ENCODE data around the gene KLHL1. TPM values are rescaled to one million over a fixed set of nuclear protein-coding genes. Genes with fewer than 3 reads are reported as not detected.

The KLHL1 gene
- polyA plus RNA-seq, 1 of the 3 experiments (the other 2 are of a cell fraction) = not detected

DNA sequence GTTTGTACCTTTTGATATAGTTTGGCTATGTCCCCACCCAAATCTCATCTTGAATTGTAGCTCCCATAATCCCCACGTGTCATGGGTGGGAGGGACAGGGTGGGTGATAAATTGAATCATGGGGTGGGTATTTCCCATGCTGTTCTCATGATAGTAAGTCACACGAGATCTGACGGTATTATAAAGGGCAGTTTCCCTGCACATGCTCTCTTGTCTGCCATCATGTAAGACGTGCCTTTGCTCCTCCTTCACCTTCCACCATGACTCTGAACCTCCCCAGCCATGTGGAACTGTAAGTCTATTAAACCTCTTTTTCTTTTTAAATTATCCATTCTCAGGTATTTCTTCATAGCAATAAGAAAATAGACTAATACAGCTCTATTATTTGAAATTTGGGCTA, 331.3 kb downstream of the KLHL1 start:
- TF ChIP-seq FOSL2 (IDR thresholded peaks at IDR 0.05; ENCODE audit: borderline replicate concordance, low read depth) (no peak), USF2 (IDR thresholded peaks at IDR 0.05; ENCODE audit: borderline replicate concordance, low read depth, low read length) (no peak), POLR2AphosphoS5 (IDR thresholded peaks at IDR 0.05; ENCODE audit: low read depth, low read length) (no peak), MXI1 (IDR thresholded peaks at IDR 0.05; ENCODE audit: low read depth, low read length) (no peak), ELF1 (IDR thresholded peaks at IDR 0.05) (no peak), TEAD4 (IDR thresholded peaks at IDR 0.05; ENCODE audit: borderline replicate concordance, insufficient read depth) (no peak), RXRA (IDR thresholded peaks at IDR 0.05; ENCODE audit: borderline replicate concordance, low read depth) (no peak), PBX3 (IDR thresholded peaks at IDR 0.05) (no peak), SIN3A (IDR thresholded peaks at IDR 0.05; ENCODE audit: borderline replicate concordance, low read depth, low read length) (no peak), GATA2 (CRISPR knock-in tag; IDR thresholded peaks at IDR 0.05) (no peak), MEF2A (IDR thresholded peaks at IDR 0.05; ENCODE audit: borderline replicate concordance, low read depth) (no peak)
- TF ChIP-seq, protein P1, sequence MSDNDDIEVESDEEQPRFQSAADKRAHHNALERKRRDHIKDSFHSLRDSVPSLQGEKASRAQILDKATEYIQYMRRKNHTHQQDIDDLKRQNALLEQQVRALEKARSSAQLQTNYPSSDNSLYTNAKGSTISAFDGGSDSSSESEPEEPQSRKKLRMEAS (IDR thresholded peaks at IDR 0.05; ENCODE audit: low read depth) = no peak
- Histone ChIP-seq H3K4me3 (ENCODE audit: low read depth in 2 of 2, low read length in 1 of 2) (no peak overlapping the region), H3K9me2 (no peaks in the 10 kb centered on the region), H3F3A (replicated peaks; ENCODE audit: insufficient read depth) (no peaks in the 10 kb centered on the region), H3K27me3 (ENCODE audit: insufficient read depth) (no peaks in the 10 kb centered on the region), H3K4me2 (no peak overlapping the region), H4K20me1 (ENCODE audit: insufficient read depth) (no peaks in the 10 kb centered on the region), H3K27ac (ENCODE audit: low read depth in 2 of 2, low read length in 1 of 2) (no peak overlapping the region), H3K4me1 (ENCODE audit: control insufficient read depth in 1 of 2, insufficient read depth in 2 of 2, low read depth in 1 of 2, low read length in 1 of 2) (peaks cover 0 to 2% of the 10 kb centered on the region in 2 experiments; a peak in 1 of 4 replicates), H3K9ac (no peak overlapping the region), H2AFZ (ENCODE audit: low read depth) (no peak overlapping the region), H3K79me2 (ENCODE audit: insufficient read depth) (no peaks in the 10 kb centered on the region), H3K36me3 (replicated peaks in 1 of 2; ENCODE audit: control insufficient read depth in 1 of 2, insufficient read depth in 2 of 2, low read length in 1 of 2) (no peaks in the 10 kb centered on the region), H3K9me3 (no peaks in the 10 kb centered on the region)
- POLR2A ChIA-PET = no interaction called here
- CTCF ChIA-PET = interaction anchor here (0.7 kb wide), 1 partner anchor 180 kb away, joined by 4 read pairs; no protein-coding TSS in a partner anchor
- no peak for DNase-seq
- WGBS (ENCODE audit: low lambda C conversion rate) = 59% methylated on average over 4 of the region's 4 CpGs

- Histone ChIP-seq H2AFZ (ENCODE audit: low read depth) (no peak overlapping the region), H3K9me2 (no peaks in the 10 kb centered on the region), H4K20me1 (ENCODE audit: insufficient read depth) (no peaks in the 10 kb centered on the region), H3F3A (replicated peaks; ENCODE audit: insufficient read depth) (no peaks in the 10 kb centered on the region), H3K79me2 (ENCODE audit: insufficient read depth) (no peaks in the 10 kb centered on the region), H3K27me3 (ENCODE audit: insufficient read depth) (no peaks in the 10 kb centered on the region), H3K4me1 (ENCODE audit: control insufficient read depth in 1 of 2, insufficient read depth in 2 of 2, low read depth in 1 of 2, low read length in 1 of 2) (no peaks in the 10 kb centered on the region; a peak in 1 of 4 replicates), H3K4me2 (no peak overlapping the region), H3K9me3 (no peaks in the 10 kb centered on the region), H3K9ac (no peak overlapping the region), H3K27ac (ENCODE audit: low read depth in 2 of 2, low read length in 1 of 2) (no peak overlapping the region), H3K4me3 (ENCODE audit: low read depth in 2 of 2, low read length in 1 of 2) (no peak overlapping the region; a peak in 1 of 4 replicates), H3K36me3 (replicated peaks in 1 of 2; ENCODE audit: control insufficient read depth in 1 of 2, insufficient read depth in 2 of 2, low read length in 1 of 2) (no peaks in the 10 kb centered on the region)
- CTCF ChIA-PET = no interaction called here
- WGBS (ENCODE audit: low lambda C conversion rate) = 71% methylated on average over 3 of the region's 3 CpGs
- DNase-seq = no peak
- POLR2A ChIA-PET = no interaction called here
- TF ChIP-seq, protein P1 (IDR thresholded peaks at IDR 0.05; ENCODE audit: low read depth) = no peak
- TF ChIP-seq TCF12 (IDR thresholded peaks at IDR 0.05) (no peak), IRF3 (IDR thresholded peaks at IDR 0.05; ENCODE audit: low read depth, low read length) (no peak), EZH2phosphoT487 (IDR thresholded peaks at IDR 0.05; ENCODE audit: borderline replicate concordance, low read depth) (no peak), RFX5 (IDR thresholded peaks at IDR 0.05; ENCODE audit: low read length) (no peak), RCOR1 (IDR thresholded peaks at IDR 0.05; ENCODE audit: low read length) (no peak), JUND (IDR thresholded peaks at IDR 0.05) (no peak), TEAD4 (IDR thresholded peaks at IDR 0.05; ENCODE audit: borderline replicate concordance, insufficient read depth) (no peak)
- TF ChIP-seq, protein P2, sequence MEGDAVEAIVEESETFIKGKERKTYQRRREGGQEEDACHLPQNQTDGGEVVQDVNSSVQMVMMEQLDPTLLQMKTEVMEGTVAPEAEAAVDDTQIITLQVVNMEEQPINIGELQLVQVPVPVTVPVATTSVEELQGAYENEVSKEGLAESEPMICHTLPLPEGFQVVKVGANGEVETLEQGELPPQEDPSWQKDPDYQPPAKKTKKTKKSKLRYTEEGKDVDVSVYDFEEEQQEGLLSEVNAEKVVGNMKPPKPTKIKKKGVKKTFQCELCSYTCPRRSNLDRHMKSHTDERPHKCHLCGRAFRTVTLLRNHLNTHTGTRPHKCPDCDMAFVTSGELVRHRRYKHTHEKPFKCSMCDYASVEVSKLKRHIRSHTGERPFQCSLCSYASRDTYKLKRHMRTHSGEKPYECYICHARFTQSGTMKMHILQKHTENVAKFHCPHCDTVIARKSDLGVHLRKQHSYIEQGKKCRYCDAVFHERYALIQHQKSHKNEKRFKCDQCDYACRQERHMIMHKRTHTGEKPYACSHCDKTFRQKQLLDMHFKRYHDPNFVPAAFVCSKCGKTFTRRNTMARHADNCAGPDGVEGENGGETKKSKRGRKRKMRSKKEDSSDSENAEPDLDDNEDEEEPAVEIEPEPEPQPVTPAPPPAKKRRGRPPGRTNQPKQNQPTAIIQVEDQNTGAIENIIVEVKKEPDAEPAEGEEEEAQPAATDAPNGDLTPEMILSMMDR (IDR thresholded peaks at IDR 0.05) = no peak
- TF ChIP-seq, protein P3, sequence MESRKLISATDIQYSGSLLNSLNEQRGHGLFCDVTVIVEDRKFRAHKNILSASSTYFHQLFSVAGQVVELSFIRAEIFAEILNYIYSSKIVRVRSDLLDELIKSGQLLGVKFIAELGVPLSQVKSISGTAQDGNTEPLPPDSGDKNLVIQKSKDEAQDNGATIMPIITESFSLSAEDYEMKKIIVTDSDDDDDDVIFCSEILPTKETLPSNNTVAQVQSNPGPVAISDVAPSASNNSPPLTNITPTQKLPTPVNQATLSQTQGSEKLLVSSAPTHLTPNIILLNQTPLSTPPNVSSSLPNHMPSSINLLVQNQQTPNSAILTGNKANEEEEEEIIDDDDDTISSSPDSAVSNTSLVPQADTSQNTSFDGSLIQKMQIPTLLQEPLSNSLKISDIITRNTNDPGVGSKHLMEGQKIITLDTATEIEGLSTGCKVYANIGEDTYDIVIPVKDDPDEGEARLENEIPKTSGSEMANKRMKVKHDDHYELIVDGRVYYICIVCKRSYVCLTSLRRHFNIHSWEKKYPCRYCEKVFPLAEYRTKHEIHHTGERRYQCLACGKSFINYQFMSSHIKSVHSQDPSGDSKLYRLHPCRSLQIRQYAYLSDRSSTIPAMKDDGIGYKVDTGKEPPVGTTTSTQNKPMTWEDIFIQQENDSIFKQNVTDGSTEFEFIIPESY (IDR thresholded peaks at IDR 0.05; ENCODE audit: borderline replicate concordance, low read depth) = no peak
Observed at GRCh38 chr13:69769608-69770007, 338.6 kb downstream of the KLHL1 start.
